Gastroesophageal sphincter (tissue), 4 donors: ENCODE measurements around the gene GLRA2. TPM values are rescaled to one million over a fixed set of nuclear protein-coding genes. Genes with fewer than 3 reads are reported as not detected.
A peak's percentile ranks its signal among the peaks of the same experiment; 100 is the strongest.

Experiments
- ATAC-seq: fragments of 150-250 bp; one replicate; pipeline ENCODE4 v1.9.1; 2016; ENCODE audit warnings: mild to moderate bottlenecking, moderate library complexity
- H3K27ac ChIP-seq, 4 donors: fragments of 200-600 bp; sonication (generic) in 3 of 4; 1 replicate in 3 of 4; 2 replicates in 1 of 4; pipeline ENCODE4 v1.5.1; 2016 to 2019
- H3K27me3 ChIP-seq: fragments of 200-600 bp; sonication (generic); one replicate; pipeline ENCODE4 v1.5.1; 2019
- H3K36me3 ChIP-seq, 2 donors: fragments of 200-600 bp; sonication (generic); one replicate each; pipeline ENCODE4 v1.5.1; 2019; ENCODE audit warnings: control low read depth in 1 of 2
- H3K4me1 ChIP-seq, 3 donors: fragments of 200-600 bp; sonication (generic); 1 replicate in 2 of 3; 2 replicates in 1 of 3; pipeline ENCODE4 v1.5.1; 2016 to 2019; ENCODE audit warnings: control low read depth in 2 of 3
- H3K4me3 ChIP-seq, 2 donors: fragments of 200-600 bp; sonication (generic); one replicate each; pipeline ENCODE4 v1.5.1; 2019; ENCODE audit warnings: mild to moderate bottlenecking in 1 of 2, moderate library complexity in 1 of 2
- H3K9me3 ChIP-seq, 3 donors: fragments of 200-600 bp; sonication (generic); one replicate each; pipeline ENCODE4 v1.5.1; 2017 to 2019; ENCODE audit warnings: control low read depth in 2 of 3
- EP300 ChIP-seq: sonication (generic); formaldehyde crosslinking; IDR thresholded peaks from one replicate; pipeline ENCODE4 v1.6.1; 2017; ENCODE audit warnings: antibody characterized with exemption, mild to moderate bottlenecking
- POLR2A ChIP-seq, 2 donors: fragments of 450-650 bp; IDR thresholded peaks; one replicate each; pipeline ENCODE4 v1.6.1; 2017; ENCODE audit warnings: antibody characterized with exemption in 2 of 2, mild to moderate bottlenecking in 2 of 2, moderate library complexity in 1 of 2
- POLR2AphosphoS5 ChIP-seq: sonication (generic); formaldehyde crosslinking; IDR thresholded peaks from one replicate; pipeline ENCODE4 v1.6.1; 2017; ENCODE audit warnings: antibody characterized with exemption
- WGBS, 2 donors: methylation state at CpG; one replicate each; pipeline ENCODE4 v1.1.5; 2018; ENCODE audit warnings: low coverage in 1 of 2; 5-methylcytosine and 5-hydroxymethylcytosine counted together
- total RNA-seq, 4 donors: library from RNA; depleted of rRNA; stranded (reverse); fragments of >200 nt; gene quantifications; one replicate each; pipeline ENCODE4 v1.1.0, GENCODE V29; 2016
- TF ChIP-seq, protein P1 (sequence below), 4 experiments: fragments of 200-600 bp in 2 of 4; fragments of 450-650 bp in 2 of 4; sonication (generic) in 1 of 4; IDR thresholded peaks; one replicate each; pipeline ENCODE4 v1.5.1; 2017 to 2019; ENCODE audit warnings: antibody characterized with exemption in 4 of 4, mild to moderate bottlenecking in 2 of 4, moderate library complexity in 2 of 4

Gene GLRA2
- total RNA-seq, 4 donors from 2014 or later: not detected

DNA sequence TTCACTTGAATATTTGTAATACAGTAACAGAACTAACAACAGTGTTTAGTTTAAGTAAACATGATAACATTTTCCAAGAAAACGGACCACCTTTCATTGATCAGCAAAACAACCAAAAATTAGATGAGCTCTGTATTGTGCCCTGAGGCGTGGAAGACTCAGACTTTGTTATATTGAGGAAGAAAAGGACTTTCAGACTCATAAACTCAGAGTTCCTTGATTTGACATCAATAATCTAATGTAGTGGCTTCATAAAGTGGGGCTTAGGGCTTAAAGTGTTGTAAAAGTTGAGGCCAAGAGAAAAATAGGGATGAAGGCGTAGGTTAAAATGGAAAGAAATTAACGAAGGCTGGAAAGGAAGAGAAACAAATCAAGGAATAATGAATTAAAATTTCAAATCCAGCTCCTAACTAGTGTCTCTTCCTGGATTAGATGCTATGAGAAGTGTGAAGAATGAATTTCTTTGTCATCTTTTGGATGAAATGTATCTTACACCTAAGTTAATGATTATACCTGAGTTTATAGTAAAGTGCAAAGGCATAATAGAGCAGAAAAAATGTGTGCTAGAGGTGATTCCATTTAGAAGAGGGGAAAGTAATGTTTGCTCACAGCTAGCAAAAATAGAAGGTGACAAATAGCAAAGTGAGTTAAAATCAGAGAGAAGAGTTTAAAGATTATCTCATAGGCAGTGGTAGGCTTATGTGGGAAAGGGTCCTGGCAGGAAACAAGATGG is 19.8 kb upstream of the GLRA2 start:
- no peak for ATAC-seq
- TF ChIP-seq POLR2AphosphoS5 (no peak), EP300 (no peak), POLR2A (IDR thresholded peaks at IDR 0.05) (no peak)
- TF ChIP-seq, protein P1, sequence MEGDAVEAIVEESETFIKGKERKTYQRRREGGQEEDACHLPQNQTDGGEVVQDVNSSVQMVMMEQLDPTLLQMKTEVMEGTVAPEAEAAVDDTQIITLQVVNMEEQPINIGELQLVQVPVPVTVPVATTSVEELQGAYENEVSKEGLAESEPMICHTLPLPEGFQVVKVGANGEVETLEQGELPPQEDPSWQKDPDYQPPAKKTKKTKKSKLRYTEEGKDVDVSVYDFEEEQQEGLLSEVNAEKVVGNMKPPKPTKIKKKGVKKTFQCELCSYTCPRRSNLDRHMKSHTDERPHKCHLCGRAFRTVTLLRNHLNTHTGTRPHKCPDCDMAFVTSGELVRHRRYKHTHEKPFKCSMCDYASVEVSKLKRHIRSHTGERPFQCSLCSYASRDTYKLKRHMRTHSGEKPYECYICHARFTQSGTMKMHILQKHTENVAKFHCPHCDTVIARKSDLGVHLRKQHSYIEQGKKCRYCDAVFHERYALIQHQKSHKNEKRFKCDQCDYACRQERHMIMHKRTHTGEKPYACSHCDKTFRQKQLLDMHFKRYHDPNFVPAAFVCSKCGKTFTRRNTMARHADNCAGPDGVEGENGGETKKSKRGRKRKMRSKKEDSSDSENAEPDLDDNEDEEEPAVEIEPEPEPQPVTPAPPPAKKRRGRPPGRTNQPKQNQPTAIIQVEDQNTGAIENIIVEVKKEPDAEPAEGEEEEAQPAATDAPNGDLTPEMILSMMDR (IDR thresholded peaks at IDR 0.05): no peak
- H3K27ac ChIP-seq: no peak overlapping the region
- no peaks in the 10 kb centered on the region for H3K9me3 ChIP-seq
- no peaks in the 10 kb centered on the region for H3K36me3 ChIP-seq
- H3K27me3 ChIP-seq: no peaks in the 10 kb centered on the region
- H3K4me3 ChIP-seq: no peak overlapping the region
- H3K4me1 ChIP-seq: no peaks in the 10 kb centered on the region
- 48 to 68% methylated on average over 4 of the region's 4 CpGs for WGBS, 2 donors

DNA sequence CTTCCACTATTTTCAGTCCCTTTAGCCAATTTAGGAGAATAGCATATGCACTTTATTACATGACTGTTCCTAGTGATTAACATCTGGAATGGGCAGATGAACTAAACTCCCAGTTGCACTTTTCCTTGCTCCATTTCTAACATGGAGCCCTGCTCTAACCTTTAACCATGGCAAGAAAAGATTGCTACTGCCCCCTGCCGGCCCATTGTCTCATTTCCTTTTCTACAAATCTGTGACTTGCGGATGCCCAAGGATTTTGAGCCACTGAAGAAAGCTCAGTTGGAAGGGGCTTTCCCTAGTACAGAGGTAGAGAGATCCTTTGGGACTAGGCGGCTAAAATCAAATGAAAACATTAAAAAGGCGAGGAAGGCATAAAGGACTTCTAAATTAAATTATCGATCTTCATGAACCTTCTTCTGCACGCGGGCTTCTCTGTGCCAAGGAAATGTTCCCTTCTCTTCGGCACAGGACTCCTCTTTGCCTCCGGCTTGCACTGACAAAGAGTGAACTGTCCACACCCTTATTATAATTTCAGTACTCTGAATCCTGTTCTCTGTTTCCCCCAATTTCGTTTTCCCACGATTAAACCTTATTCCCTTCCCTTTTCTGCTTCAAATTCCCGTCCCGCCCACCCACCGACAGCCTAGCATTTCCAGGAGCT is 577 bp upstream of the GLRA2 start:
- WGBS, 2 donors: 9 to 34% methylated on average over 4 to 8 of the region's 14 CpGs
- Histone ChIP-seq H3K27ac (no peak overlapping the region), H3K27me3 (no peaks in the 10 kb centered on the region), H3K36me3 (no peaks in the 10 kb centered on the region), H3K4me1 (peaks cover 0 to 5% (median 0%) of the 10 kb centered on the region in 3 donors), H3K4me3 (no peak overlapping the region), H3K9me3 (no peaks in the 10 kb centered on the region)
- no peak for ATAC-seq
- no peak for TF ChIP-seq EP300
- TF ChIP-seq, protein P1 (IDR thresholded peaks at IDR 0.05): peak; percentile 11 to 44 (median 18)
- no peak for TF ChIP-seq POLR2AphosphoS5

DNA sequence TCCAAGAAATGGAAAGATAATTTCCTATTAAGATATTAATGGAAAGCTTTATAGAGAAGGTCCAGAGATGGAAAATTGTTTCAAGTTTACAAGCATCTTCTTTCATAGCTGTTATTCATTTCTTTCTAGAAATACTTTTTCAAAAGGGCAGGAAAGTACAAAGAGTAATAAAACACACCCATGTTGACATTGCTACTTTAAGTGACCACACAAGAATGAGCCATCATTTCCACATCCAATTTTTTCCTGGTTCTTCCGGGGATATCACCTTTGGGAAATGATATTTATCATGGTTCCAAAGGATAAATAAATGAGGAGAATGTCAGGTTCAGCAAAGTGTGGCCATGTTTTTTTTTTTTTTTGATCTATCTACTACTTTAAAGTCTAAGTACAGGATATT is 4.5 kb downstream of the GLRA2 start:
- H3K4me3 ChIP-seq: no peak overlapping the region
- TF ChIP-seq, protein P1 (IDR thresholded peaks at IDR 0.05): no peak
- TF ChIP-seq EP300: no peak
- H3K27me3 ChIP-seq: no peaks in the 10 kb centered on the region
- no peaks in the 10 kb centered on the region for H3K9me3 ChIP-seq
- 92 to 100% methylated on average over 1 of the region's 1 CpG for WGBS, 2 donors
- H3K27ac ChIP-seq: no peak overlapping the region
- no peak for ATAC-seq
- peaks cover 0 to 3% (median 0%) of the 10 kb centered on the region in 3 donors for H3K4me1 ChIP-seq
- H3K36me3 ChIP-seq: no peaks in the 10 kb centered on the region

DNA sequence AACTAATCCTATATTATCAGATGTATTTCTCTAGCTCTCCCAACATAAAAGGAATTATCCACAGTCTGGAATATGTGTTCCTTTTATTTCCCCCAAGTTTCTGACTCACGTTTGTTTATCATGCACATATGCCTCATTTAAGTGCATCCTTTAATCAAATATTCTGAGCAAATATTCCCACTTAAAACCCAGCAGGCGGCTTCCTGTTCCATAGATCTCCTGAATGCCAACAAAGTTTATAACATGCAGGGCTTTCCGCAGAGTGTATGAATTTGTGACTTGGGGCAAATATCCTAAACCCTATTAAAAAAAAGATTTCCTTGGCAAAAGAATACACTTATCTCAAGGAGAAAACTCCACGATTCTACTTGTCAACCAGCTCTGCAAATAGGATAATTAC is 16.9 kb downstream of the GLRA2 start:
- no peak for ATAC-seq
- Histone ChIP-seq H3K36me3 (no peaks in the 10 kb centered on the region), H3K4me1 (no peaks in the 10 kb centered on the region), H3K27me3 (no peaks in the 10 kb centered on the region), H3K27ac (no peak overlapping the region), H3K4me3 (no peak overlapping the region), H3K9me3 (no peaks in the 10 kb centered on the region)
- TF ChIP-seq POLR2AphosphoS5 (no peak), POLR2A (IDR thresholded peaks at IDR 0.05) (no peak), EP300 (no peak)
- TF ChIP-seq, protein P1 (IDR thresholded peaks at IDR 0.05): no peak
- WGBS, 2 donors: 52 to 76% methylated on average over 3 to 4 of the region's 4 CpGs
